ENCODE results near the gene SEPTIN1.
A peak's percentile ranks its signal among the peaks of the same experiment; 100 is the strongest.
"Not testable (repeated sequence)": the region's sequence is repeated elsewhere in the genome, so short reads cannot be mapped to it uniquely, and the experiment has no call there.

SEPTIN1 gene

GRCh38 chr16:30401768-30402425 lies 19.5 kb upstream of the SEPTIN1 start:
- no peak for DNase-seq (ENCODE audit: low read depth)

DNA sequence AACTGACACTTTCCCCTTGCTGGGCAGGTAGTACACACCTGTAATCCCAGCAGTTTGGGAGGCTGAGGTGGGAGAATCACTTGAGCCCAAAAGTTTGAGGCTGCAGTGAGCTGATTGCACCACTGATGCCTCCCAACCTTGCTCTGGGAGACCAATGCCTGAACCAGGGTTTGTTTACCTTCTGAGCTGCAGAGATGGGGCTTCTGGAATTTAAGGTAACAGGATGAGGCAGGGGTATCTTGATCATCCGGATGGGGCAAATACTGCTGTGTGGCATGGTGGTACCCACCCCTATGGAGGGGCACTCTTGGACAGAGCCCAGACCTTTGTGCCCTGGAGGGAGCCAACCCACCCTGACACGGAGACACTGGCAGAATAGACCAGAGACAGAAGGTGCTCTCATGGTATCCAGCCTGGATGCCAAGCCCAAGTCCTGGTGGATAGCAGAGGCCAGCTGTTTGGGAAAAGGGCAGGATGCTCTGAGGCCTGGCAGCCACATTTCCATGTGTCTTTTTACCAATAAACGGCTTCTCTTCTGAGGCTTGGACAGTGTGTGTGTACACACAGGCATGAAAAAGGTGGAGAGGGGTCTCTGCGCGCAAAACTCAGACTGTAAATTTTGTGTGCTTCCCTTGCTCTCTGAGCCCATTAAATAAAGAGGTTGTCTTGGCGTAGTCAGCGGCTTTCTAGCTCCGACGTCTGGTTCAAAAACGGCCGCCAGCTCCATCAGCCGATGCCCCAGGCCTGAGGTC lies 17.2 kb upstream of the SEPTIN1 start:
- no peak for DNase-seq (ENCODE audit: low read depth)

DNA sequence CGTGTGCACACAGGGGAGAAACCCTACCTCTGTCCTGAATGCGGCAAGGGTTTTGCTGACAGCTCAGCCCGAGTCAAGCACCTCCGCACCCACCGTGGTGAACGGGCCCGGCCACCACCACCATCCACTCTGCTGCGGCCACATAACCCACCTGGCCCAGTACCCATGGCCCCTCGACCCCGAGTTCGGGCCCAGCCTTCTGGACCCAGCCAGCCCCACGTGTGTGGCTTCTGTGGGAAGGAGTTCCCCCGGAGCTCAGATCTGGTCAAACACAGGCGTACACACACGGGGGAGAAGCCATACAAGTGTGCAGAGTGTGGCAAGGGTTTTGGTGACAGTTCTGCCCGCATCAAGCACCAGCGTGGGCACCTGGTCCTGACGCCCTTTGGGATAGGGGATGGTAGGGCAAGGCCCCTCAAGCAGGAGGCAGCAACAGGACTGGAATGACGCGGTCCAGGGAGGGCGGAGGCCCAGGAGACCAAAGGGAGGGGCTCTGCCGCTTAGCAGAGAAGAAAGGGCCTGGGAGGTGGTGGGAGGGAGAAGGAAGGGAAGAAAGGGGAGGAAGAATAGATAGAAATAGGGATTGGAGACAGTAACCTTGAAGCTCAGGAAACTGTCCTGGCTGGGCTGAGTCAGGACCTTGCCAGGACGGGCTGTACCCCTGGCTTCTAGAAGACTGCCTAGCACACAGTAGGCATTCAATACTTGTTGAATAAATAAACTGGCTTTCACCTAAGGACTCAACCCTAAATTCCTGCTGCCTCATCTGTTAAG lies 16.5 kb upstream of the SEPTIN1 start:
- DNase-seq (ENCODE audit: low read depth): no peak

- DNase-seq (ENCODE audit: low read depth): no peak
These were observed 15.7 kb upstream of the SEPTIN1 start for GRCh38 chr16:30397776-30398660.

DNA sequence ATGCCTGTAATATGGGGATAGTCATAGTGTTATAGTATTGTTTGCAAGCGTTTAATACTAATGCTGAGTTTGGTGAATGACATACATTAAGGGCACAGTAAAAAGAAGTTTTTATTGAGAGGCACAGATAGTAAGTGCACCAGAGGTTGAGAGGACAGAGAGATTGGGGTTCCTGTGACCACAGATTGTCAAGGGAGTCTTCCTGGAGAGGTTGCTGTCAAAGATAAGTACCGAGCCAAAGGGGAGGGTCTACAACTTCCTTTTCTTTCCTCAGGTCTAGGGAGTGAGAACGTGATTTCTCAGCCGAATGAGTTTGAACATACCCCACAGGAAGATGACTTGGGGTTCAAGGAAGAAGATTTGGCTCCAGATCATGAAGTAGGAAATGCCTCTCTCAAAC lies 14.7 kb upstream of the SEPTIN1 start:
- no peak for DNase-seq (ENCODE audit: low read depth)

GRCh38 chr16:30396627-30397026 lies 14.3 kb upstream of the SEPTIN1 start:
- not testable (repeated sequence) for DNase-seq (ENCODE audit: low read depth)

DNA sequence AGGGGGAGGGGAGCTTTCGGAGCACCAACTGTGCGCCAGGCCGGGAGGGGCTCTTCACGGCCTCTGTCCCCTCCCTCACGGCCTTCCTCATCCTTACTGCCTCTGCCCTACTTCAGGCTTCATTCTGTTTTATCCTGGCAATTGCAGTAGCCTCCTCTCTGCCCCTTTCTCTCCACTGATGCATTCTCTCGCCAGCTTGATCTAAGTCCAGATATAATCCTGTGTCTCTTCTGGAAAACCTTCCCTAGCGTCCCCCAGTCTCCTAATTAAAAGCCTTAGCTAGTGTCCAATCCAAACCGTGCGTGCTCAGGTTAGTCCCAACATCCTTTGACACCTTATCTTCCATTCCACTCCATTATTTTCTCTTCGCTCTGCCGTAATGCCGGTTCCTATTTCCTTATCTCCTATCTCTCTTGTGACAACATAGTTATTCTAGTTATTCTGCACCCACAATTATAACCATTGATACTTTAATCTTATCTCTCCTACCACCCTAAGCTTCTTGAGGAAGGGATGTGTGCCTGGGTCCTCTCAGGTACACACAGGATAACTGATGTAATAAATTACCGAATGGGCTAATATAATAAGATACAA lies 13.7 kb upstream of the SEPTIN1 start:
- DNase-seq (ENCODE audit: low read depth): no peak

DNA sequence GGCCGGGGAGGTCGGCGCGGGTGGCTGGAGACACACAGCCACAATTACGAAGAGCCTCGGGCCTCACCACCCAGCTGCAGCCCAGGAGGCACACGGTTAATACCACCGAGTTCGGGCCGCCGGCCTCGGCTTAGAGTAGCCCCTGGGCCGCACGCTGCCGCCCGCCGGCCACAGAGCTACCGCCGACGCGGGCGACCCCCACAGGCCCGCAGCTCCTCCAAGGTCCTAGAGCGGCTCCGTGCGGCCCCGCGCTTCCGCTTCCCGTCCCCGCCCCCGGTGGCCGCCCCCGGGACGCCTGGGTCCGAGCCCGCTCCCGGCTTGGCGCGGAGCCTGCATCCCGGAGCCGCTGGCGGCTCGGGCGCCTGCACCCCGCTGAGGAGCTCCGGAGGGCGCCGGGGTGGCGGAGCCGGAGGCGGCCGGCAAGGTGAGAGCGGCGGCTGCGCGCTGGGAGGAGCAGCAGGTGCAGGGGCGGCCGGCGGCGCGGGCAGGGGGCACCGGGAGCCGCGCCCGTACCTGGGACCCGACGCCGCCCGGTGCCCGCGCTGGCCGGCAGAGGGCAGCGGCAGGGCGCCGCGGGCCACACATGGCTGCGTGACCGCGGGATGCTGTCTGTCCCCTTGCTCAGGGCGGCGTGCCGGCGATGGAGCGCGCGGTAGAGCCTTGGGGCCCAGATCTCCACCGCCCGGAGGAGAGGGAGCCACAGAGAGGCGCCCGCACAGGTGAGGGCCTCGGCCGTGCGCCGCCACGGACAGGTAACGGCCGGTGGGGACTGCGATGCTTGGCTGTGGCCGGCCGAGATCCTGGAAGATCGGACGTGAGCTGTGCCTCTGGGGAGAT lies 13.0 kb upstream of the SEPTIN1 start, which contains the start of gene ZNF48:
Gene ZNF48, plus strand, starts transcription at position 266 of the 837 bp plus-strand sequence. Its CDS starts 375 bp downstream, at position 641.
- DNase-seq (ENCODE audit: low read depth): no peak

DNA sequence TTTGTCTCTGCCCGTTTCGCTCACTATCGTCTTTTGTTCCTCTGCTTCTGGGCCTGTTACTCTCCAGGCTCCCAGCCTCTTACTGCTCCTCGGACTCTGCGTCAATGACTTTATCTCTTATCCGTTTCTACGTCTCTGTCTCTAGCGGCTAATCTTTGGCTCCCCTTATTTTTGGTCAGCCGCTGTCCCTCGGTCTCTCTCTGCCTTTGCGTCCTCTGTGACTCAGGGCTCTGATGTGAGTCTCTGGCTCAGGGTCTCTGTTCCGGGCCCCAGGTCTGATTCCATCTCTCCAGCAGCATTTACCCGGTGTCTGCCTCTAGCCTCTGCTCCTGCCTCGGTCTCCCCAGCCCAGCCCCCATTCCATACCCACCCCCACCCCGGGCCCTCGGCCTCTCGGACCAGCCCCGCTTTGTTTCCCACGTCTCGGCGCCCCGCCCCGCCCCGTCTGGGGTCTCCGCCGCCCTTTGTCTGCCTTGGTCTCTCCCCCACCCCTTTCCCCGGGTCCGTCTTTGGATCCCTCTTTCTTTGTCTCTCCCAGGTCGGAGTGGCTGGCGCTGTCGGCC lies 12.3 kb upstream of the SEPTIN1 start:
- DNase-seq (ENCODE audit: low read depth): no peak

- DNase-seq (ENCODE audit: low read depth): no peak
These were observed 1.2 kb upstream of the SEPTIN1 start for GRCh38 chr16:30383521-30383920.

- DNase-seq (ENCODE audit: low read depth): no peak
These were observed 895 bp downstream of the SEPTIN1 start for GRCh38 chr16:30381291-30382041.

GRCh38 chr16:30380803-30381208 lies 1.6 kb downstream of the SEPTIN1 start:
- DNase-seq (ENCODE audit: low read depth): no peak

GRCh38 chr16:30380072-30380802 lies 2.1 kb downstream of the SEPTIN1 start:
- no peak for DNase-seq (ENCODE audit: low read depth)

DNA sequence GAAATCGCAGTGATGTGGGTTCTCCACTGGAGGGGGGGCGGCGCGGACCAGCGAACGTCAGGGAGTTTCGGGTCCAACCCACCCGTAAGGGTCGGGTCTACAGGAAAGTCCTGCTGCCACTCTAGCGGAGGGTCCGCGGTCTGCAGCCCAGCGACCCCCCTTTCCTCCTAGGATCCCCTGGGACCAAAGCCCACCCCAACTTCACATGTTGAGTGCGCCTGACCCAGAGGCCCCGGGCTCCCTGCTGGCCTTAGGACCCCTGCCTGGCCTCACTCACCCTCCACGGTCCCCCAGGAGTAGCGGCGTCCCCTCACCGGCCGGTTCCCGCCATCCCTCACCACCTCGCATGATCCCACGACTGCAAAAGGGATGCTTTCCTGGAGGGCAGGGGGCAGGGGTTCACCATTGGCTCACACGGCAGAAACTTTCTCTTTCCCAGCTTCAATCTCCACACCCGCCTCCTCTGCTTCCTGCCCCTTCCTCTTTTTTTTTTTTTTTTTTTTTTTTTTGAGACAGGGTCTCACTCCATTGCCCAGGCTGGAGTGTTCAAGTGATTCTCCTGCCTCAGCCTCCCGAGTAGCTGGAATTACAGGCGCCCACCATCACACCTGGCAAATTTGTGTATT lies 3.1 kb downstream of the SEPTIN1 start:
- no peak for DNase-seq (ENCODE audit: low read depth)

- peak; percentile 82 for DNase-seq (ENCODE audit: low read depth)
These were observed 3.9 kb downstream of the SEPTIN1 start for GRCh38 chr16:30378236-30379157.

- DNase-seq (ENCODE audit: low read depth): peak; percentile 50
These were observed 4.5 kb downstream of the SEPTIN1 start for GRCh38 chr16:30377812-30378235.
